Posterior cingulate gyrus (tissue), 11 donors: ENCODE measurements around the gene UTP20.
A peak's percentile ranks its signal among the peaks of the same experiment; 100 is the strongest.
"Not testable (repeated sequence)": the region's sequence is repeated elsewhere in the genome, so short reads cannot be mapped to it uniquely, and the experiment has no call there.

Experiments used
- DNase-seq, 10 donors: peaks; one replicate each; pipeline versions ENCODE4 v3.0.0 to v3.0.0-alpha.2; 2020 to 2021; ENCODE audit warnings: mixed read lengths in 3 of 10
- intact Hi-C: fragments of 100-400 bp; cut with DNase I; formaldehyde crosslinking; loops from one replicate; pipeline ENCODE4 v1.15.1; 2023

The UTP20 gene

DNA sequence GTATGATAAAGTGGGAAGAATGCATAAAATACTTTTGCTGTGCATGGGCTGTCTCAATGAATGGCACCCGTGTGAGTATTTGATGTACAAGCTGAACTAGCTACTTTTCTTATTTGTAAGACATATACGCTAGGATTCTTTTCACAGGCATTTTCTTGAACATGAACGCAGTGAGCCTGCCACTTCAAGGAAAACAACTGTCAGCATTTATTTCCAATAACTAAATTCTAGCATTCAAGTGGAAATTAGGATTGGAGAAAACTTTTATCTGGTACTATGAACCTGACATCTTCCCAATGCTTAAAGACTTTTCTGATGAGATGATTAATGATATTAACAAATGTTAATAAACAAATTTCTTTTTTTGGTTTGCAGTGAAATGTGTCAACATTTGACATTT lies 45.7 kb downstream of the UTP20 start:
- intact Hi-C loops, result no loop called here
- no peak for DNase-seq

DNA sequence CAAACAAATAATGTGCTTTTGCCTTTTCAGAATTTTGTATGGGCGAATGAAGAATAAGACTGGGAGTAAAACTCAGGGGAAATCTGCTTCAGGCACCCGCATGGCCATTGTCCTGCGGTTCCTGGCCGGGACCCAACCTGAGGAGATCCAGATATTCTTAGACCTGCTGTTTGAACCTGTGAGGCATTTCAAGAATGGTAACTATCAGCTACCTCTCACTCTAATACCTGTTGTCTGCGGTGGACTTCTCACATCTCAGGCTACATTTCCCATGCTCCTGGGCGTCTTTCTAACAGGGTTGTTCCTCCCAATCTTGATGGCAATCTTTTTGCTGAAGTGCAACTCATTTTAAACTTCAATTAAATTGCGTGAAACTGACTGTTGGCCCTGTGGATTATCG lies 47.1 kb downstream of the UTP20 start:
- no peak for DNase-seq
- intact Hi-C loops, result no loop called here

DNA sequence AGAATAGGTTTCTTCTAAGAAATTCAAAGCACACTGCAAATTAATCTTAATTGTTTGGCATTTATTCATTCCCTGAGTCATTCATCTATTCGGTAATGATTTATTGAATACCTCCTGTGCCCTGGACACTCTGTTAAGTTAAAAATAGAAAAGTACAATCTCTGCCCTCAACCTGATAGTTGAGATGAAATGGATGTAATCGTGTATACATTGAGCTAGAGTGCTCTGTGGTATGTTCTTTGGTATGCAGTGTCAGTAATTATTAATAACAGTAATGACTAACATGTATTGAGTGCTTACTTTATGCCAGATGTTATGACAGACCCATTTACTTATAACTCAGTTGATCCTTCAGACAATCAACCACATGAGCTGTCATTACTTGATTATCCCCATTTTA lies 47.6 kb downstream of the UTP20 start:
- intact Hi-C loops, result no loop called here
- no peak for DNase-seq

DNA sequence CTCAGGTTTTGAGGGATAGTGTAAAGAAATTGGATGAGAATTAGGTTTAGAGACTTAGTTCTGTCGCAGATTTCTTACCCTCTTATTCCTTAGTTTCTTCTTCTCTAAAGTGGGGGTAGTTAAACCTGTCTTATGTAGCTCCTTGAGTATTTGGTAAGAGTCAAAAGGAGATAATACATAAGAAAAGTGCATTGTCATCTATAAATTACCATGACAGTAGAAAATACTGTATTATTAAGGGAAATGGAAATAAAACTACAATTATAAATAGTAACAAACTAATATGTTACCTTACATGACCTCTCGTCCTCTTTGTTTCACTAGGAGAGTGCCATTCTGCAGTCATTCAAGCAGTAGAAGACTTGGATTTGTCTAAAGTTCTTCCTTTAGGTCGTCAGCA lies 49.0 kb downstream of the UTP20 start:
- DNase-seq, result no peak
- intact Hi-C loops, result no loop called here

DNA sequence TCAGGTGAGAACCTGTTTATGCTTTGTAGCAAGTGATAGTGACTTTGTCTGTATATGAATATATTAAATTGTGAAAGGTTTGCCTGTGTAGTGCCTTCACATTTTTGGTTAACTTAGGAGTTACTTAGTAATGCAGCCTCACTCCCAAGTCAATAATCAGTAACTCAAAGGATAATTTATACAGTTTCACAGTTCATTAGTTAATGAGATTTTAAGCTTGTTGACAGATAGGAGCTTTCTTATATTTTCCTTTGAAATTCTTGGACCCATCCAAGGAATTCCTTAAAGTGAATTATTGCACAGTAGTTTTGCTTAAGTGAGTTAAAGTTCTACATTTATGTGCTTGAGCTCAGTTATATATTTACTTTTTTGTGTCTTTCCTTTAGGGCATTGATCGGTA lies 50.7 kb downstream of the UTP20 start:
- DNase-seq, result no peak
- intact Hi-C loops, result no loop called here

DNA sequence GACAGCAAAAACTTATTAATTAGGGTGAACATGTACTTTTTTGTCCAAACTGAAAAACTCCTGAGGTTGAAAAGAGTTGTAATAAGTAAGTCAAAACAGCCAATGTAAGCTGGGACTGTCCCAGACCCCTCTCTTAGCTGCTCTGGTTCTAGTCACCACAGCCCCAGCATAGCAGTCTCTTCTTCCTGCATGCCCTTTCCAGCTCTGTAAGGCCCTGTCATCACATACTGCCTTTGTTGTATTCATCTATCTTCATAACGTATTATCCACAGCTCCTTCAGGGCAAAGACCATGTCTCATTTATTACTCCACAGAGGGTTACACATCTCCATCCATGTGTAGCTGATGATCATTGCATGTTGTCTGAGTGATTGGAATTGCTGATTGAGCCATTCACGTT lies 56.5 kb downstream of the UTP20 start:
- no peak for DNase-seq
- intact Hi-C loops, result no loop called here

DNA sequence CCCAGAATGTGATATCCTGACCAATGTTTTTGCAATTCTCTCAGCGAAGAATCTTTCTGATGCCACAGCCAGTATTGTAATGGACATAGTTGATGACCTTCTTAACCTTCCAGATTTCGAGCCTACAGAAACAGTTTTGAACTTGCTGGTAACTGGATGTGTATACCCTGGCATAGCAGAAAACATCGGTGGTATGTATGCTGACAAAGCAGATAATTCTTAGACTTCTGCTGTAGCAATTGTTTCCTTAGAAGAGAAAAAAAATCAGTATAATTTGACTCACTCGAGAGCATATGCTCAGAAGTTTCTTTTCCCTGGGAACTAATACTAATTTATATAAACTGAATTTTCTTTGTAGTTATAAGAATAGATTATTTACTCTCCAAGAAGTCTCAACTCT lies 58.2 kb downstream of the UTP20 start:
- intact Hi-C loops, result no loop called here
- DNase-seq, result no peak

DNA sequence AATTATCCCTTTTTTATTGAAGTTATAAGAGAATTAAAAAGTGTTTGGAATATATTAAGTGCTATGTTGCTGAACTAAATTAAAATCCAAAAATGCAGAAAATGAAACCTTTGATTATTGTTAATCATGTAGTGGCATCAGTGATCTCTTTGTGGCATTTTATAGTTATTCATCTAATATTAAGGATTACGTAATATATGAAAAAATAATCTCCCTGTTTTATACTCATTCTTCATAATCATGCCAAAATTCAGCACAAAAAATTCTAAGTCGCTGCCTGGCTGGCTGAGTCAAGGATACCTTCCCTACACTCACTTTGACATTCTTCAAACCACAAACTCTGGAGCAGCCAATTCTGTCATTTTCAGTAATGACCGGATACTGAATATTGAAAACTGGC lies 64.0 kb downstream of the UTP20 start:
- intact Hi-C loops, result no loop called here
- no peak for DNase-seq

DNA sequence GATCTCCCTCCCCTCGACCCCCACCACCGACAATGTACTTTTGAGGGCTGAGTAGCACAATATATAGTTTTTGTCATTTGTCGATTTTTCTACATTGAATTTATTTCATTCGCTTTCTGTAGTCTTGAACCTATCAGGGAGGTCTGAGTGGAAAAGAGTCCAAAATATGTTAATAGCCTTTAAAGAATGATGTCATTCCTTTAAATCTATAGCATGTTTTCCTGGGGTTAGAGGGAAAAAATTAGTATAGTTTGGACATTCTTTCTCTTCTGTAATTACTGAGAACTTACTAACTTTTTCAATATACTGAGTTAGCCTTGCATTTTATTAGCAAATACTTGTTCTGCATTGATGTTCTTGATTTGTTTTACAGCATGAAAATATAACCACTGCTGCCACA lies 71.8 kb downstream of the UTP20 start:
- DNase-seq, result no peak
- intact Hi-C loops, result no loop called here

DNA sequence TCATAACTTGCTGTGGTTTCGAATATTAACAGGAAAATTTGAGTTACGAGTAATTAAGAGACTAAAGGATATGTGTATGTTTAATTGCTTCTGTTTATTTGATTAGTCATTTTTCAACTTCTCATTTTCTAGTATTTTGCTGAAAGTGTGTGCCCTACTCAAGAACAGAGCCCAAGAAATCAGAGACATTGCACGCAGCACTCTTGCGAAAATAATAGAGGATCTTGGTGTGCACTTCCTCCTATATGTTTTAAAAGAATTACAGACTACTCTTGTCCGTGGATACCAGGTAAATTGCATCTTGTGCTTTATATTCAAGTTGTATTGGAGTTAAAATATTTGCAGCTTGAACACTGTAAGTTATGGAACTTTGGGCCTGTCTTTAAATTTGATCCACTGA lies 76.9 kb downstream of the UTP20 start:
- DNase-seq, result no peak
- intact Hi-C loops, result no loop called here

DNA sequence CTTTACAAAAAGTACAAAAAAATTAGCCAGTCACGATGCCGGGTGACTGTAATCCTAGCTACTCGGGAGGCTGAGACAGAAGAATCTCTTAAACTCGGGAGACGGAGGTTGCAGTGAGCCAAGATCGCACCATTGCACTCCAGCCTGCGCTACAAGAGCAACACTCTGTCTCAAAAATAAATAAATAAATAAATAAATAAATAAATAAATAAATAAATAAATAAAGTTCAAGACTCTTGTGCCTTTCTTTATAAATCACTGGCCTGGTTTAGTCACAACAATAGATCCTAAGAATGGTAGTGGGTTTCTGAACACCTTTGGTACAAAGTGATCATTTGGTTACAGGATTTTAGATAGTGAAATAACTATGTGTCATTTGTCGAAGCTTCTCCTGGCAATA lies 81.5 kb downstream of the UTP20 start:
- intact Hi-C loops, result no loop called here
- DNase-seq, result no peak

DNA sequence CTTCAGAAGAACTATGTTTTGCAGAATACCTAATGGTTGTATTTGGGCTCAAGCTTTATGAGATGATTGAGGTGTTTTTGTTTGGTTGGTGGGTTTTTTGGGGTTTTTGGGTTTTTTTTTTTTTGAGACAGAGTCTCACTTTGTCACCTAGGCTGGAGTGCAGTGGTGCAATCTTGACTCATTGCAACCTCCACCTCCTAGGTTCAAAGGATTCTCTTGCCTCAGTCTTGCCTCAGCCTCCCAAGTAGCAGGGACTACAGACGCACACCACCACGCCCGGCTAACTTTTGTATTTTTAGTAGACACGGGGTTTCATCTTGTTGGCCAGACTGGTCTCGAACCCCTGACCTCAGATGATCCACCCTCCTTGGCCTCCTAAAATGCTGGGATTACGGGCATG lies 88.1 kb downstream of the UTP20 start:
- intact Hi-C loops, result no loop called here
- DNase-seq, result no peak

DNA sequence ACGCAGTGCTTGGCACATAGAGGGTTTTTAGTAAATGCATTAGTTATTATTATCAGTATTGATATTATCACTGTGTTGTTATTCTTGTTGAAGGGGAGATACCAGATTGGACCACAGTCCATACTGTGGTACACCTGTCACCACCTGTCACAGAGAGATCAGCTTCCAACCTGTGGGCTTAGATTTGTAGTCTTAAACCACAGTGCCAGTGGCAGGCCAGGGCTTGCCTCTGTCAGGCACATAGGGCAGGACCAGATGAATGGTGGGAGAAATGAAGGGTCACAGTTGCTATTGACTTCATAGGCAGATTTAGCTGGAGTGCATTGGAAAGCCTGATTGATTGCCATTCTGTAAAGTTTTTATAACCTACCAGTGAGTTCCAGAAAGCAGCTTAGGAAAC lies 92.5 kb downstream of the UTP20 start:
- intact Hi-C loops, result no loop called here

DNA sequence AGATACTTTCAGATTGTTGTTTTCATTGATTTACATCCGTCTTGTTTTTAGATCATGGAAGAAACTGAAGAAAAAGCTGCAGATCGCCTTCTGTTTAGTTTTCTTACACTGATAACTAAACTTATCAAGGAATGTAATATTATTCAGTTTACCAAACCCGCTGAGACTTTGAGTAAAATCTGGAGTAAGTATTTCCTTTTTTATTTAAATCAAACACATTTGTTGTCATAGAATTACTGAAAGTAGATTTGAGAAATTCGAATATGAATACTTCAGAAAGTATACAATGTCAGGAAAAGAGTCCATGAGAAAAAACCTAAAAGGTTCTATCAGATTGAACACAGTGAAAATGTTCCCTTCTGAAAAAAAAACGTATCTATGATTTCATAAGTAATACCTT lies 95.7 kb downstream of the UTP20 start:
- no peak for DNase-seq
- intact Hi-C loops, result no loop called here

More for the DNA sequence above, 92.5 kb downstream of the UTP20 start:
- no peak for DNase-seq

DNA sequence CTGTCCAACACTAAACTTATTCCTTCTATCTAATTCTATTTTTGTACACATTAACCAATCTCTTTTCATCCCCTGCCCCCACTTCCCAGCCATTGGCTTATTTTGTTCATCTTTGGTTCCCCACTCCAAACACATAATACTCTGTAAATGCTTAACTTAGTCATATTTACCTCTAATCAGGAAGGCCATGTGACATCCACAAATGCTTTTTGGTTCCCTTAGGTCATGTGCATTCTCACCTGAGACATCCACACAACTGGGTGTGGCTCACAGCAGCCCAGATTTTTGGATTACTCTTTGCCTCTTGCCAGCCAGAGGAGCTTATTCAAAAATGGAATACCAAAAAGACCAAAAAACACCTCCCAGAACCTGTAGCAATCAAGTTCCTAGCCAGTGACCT lies 99.2 kb downstream of the UTP20 start:
- intact Hi-C loops, result no loop called here
- no peak for DNase-seq

DNA sequence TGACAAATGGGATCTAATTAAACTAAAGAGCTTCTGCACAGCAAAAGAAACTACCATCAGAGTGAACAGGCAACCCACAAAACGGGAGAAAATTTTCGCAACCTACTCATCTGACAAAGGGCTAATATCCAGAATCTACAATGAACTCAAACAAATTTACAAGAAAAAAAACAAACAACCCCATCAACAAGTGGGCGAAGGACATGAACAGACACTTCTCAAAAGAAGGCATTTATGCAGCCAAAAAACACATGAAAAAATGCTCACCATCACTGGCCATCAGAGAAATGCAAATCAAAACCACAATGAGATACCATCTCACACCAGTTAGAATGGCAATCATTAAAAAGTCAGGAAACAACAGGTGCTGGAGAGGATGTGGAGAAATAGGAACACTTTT lies 111.3 kb downstream of the UTP20 start:
- intact Hi-C loops, DNase-seq: not testable (repeated sequence)

DNA sequence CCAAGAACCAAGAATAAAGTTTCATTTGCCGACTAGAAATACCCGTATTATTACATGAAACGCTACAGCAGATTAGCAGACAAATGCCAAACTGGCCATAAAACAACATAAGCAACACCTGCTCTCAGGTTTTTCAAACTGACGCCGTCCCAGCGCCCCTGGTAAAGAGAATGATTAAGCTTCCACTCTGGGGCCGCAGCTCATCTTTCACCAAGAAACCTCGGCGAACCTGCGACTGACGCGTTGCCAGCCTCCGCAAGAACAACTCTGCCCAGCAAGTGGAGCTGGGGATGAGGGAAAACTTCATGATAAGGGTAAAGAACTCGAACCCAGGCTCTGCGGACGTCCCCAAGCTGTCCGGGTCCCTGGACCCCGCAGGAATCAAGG lies 127.1 kb downstream of the UTP20 start:
- intact Hi-C loops, result loop anchor here (5.0 kb wide), 1 partner anchor 425 kb away; the partner anchor contains the start of gene GNPTAB
- DNase-seq, result peak in 3 of 10 donors; percentile 8 to 88 (median 8)

DNA sequence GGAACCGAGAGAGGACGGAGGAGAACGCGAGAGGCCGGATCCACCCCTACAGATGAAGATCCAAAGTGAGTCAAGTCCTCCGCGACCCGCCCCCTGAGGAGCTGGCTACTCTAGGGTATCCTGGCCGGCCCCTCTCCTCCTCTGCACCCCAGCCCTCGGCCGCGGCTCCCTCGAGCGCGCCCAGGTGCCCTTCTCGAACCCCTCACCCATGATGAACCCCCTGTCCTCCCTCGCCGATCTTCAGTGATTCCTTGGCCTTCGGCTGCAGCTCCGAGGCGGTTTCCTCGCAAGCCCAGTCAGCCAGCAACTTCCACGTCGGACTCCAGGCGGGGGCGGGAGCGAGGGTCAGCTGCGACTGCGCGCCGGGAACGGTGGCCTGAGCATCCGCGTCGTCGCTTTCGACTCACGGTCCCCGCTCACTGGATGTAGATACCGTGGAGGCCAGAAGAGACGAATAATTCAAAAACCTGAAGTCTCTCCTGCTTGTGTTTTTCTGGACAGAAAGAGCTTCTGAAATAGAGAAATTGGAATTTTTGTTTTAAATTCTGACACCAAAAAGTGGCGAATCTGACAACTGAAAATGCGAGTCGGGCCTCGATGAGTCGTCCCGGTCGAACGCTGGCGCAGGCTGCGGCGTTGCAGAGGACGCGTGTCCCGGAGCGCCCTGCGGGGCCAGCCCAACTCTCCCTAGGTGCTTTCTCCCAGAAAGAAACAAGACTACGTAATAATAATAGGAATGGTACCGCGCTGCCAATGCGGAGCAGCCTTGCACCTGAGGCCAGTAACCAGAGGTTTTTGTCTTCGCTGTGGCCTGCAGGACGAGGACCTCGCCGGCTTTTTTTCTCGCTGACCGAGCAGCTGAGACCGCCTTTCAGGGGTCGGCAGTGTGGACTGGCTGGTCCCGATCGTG lies 127.8 kb downstream of the UTP20 start, which contains the start of gene ARL1:
Gene ARL1, minus strand, starts transcription at position 337 of the 910 bp plus-strand sequence. Its CDS starts 127 bp downstream, at position 210.
- intact Hi-C loops, result loop anchor here (5.0 kb wide), 1 partner anchor 425 kb away; the partner anchor contains the start of gene GNPTAB

DNA sequence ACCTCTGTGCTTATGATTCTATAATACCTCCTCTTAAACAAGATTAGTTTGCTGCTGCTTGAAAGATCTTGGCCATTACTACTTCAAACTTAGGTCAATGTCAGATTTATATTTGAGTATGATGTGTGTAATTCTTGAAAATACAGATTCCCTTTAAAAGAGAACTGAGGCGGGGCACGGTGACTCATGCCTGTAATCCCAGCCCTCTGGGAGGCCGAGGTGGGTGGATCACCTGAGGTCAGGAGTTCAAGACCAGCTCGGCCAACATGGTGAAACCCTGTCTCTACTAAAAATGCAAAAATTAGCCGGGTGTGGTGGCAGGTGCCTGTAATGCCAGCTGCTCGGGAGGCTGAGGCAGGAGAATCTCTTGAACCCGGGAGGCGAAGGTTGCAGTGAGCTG lies 130.3 kb downstream of the UTP20 start:
- not testable (repeated sequence) for DNase-seq
- intact Hi-C loops, result loop anchor here (10.0 kb wide), 1 partner anchor 345 kb away; no protein-coding TSS in a partner anchor

More for the DNA sequence above, 127.8 kb downstream of the UTP20 start, which contains the start of gene ARL1:
- peak; percentile 80 to 98 (median 85) for DNase-seq

DNA sequence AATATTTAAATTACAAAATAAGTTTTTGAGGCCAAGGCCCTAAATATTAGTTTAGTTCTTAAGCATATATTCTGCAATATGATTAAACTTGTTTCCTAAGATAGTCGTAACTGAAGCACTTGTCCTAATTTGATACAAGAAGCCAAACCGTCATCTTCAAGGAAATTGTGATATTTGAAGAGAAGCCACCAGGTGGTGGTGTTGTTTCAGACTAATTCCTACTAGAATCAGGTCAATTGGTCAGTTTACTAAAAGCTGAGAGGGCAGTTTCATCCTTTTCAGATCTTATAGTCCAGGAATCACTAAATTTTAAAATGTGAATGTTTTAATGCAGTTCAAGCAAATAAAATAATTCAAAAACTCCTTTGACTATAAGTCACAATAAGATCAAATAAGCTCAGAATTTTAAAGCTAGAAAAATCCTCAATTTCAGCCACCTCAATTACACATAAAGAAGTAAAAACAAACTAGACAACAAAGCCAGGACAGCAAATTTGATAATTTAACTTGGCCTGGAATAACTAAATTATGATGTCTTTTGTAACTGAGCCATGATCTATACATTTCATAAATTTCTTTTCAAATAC lies 134.7 kb downstream of the UTP20 start:
- DNase-seq, result peak in 1 of 10 donors; percentile 18
- intact Hi-C loops, result loop anchor here (5.0 to 10.0 kb wide), 2 partner anchors 340 to 423 kb away; no protein-coding TSS in a partner anchor

DNA sequence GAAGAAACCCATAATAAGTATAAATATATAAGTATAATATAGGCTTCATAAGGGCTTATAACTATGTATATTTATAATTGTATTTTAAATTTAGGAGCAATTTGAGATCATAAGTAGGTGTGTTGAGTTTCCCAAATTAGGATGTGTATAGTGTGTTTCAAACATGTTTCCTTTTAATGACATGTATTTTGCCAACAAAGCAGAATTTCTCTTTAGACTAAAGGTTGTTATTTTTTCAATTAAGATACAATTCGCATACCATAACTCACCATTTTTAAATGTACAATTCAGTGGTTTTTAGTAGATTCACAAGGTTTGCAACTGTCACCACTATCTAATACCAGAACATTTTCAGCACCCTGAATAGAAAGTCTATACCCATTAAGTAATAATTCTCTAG lies 135.3 kb downstream of the UTP20 start:
- DNase-seq, result no peak
- intact Hi-C loops, result loop anchor here (5.0 to 10.0 kb wide), 2 partner anchors 340 to 422 kb away; no protein-coding TSS in a partner anchor

DNA sequence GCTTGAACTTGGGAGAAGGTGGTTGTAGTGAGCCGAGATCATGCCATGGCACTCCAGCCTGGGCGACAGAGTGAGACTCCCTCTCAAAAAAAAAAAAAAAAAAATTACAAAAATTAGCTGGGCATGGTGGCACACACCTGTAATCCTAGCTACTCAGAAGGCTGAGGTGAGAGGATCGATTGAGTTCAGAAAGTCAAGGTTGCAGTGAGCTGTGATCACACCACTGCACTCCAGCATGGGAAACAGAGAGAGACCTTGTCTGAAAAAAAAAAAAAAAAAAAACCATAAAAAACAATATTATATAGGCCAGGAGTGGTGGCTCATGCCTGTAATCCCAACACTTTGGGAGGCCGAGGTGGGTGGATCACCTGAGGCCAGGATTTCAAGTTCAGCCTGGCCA lies 142.2 kb downstream of the UTP20 start:
- intact Hi-C loops, DNase-seq: not testable (repeated sequence)
